Measurements from ENCODE around the gene SMIM24.

GRCh38 chr19:3496392-3497273 lies 16.3 kb upstream of the SMIM24 start:
- TF ChIP-seq, protein P1, sequence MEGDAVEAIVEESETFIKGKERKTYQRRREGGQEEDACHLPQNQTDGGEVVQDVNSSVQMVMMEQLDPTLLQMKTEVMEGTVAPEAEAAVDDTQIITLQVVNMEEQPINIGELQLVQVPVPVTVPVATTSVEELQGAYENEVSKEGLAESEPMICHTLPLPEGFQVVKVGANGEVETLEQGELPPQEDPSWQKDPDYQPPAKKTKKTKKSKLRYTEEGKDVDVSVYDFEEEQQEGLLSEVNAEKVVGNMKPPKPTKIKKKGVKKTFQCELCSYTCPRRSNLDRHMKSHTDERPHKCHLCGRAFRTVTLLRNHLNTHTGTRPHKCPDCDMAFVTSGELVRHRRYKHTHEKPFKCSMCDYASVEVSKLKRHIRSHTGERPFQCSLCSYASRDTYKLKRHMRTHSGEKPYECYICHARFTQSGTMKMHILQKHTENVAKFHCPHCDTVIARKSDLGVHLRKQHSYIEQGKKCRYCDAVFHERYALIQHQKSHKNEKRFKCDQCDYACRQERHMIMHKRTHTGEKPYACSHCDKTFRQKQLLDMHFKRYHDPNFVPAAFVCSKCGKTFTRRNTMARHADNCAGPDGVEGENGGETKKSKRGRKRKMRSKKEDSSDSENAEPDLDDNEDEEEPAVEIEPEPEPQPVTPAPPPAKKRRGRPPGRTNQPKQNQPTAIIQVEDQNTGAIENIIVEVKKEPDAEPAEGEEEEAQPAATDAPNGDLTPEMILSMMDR (IDR thresholded peaks at IDR 0.05) = no peak
- no peak for TF ChIP-seq POLR2A (IDR thresholded peaks at IDR 0.05)

Measured in lower leg skin (tissue), 3 donors.